H9 (cell line): ENCODE results near the gene ZNF608. TPM values are rescaled to one million over a fixed set of nuclear protein-coding genes. Genes with fewer than 3 reads are reported as not detected.

Source experiments
- DNase-seq: peaks from one replicate; pipeline ENCODE4 v3.0.0-alpha.2; 2017
- H2AFZ ChIP-seq: one replicate; pipeline ENCODE4 v1.6.1; 2013; ENCODE audit warnings: mild to moderate bottlenecking, low read length, control low read depth, moderate library complexity
- H2AK5ac ChIP-seq: 2 replicates; pipeline ENCODE4 v1.6.1; 2013; ENCODE audit warnings: low read length, control low read depth, mixed read lengths; ENCODE audit not compliant: insufficient read length
- H2BK120ac ChIP-seq: one replicate; pipeline ENCODE4 v1.6.1; 2013; ENCODE audit warnings: low read depth, mild to moderate bottlenecking, low read length, control low read depth, inconsistent platforms; ENCODE audit not compliant: poor library complexity, severe bottlenecking
- H2BK12ac ChIP-seq: 2 replicates; pipeline ENCODE4 v1.6.1; 2013; ENCODE audit warnings: low read length, control low read depth, mixed read lengths, low read depth; ENCODE audit not compliant: insufficient read length
- H2BK15ac ChIP-seq: 2 replicates; pipeline ENCODE4 v1.6.1; 2013; ENCODE audit warnings: low read depth, low read length, control low read depth
- H2BK20ac ChIP-seq: one replicate; pipeline ENCODE4 v1.6.1; 2013; ENCODE audit warnings: low read depth, mild to moderate bottlenecking, low read length, control low read depth, inconsistent platforms; ENCODE audit not compliant: poor library complexity, severe bottlenecking
- H2BK5ac ChIP-seq: 2 replicates; pipeline ENCODE4 v1.6.1; 2013; ENCODE audit warnings: low read length, control low read depth, mixed read lengths; ENCODE audit not compliant: insufficient read length
- H3K14ac ChIP-seq: 2 replicates; pipeline ENCODE4 v1.6.1; 2013; ENCODE audit warnings: low read length, control low read depth; ENCODE audit not compliant: insufficient read depth
- H3K18ac ChIP-seq: 2 replicates; pipeline ENCODE4 v1.6.1; 2013; ENCODE audit warnings: low read depth, mild to moderate bottlenecking, mixed read lengths, low read length, control low read depth; ENCODE audit not compliant: insufficient read length
- H3K23ac ChIP-seq: 2 replicates; pipeline ENCODE4 v1.6.1; 2013; ENCODE audit warnings: low read length, control low read depth, mixed read lengths, low read depth; ENCODE audit not compliant: insufficient read length
- H3K23me2 ChIP-seq: 2 replicates; pipeline ENCODE4 v1.6.1; 2013; ENCODE audit warnings: low read depth, mild to moderate bottlenecking, mixed read lengths, low read length, control low read depth; ENCODE audit not compliant: insufficient read length, poor library complexity, severe bottlenecking
- H3K27ac ChIP-seq: 2 replicates; pipeline ENCODE4 v1.5.1; 2013; ENCODE audit warnings: low read length, control low read depth, mixed read lengths, low read depth; ENCODE audit not compliant: insufficient read length
- H3K27me3 ChIP-seq: 2 replicates; pipeline ENCODE4 v1.6.1; 2013; ENCODE audit warnings: low read length, control low read depth, inconsistent platforms; ENCODE audit not compliant: insufficient read depth
- H3K4ac ChIP-seq: 2 replicates; pipeline ENCODE4 v1.6.1; 2013; ENCODE audit warnings: low read depth, mild to moderate bottlenecking, control low read depth, inconsistent platforms, low read length, moderate library complexity
- H3K4me1 ChIP-seq: 2 replicates; pipeline ENCODE4 v1.6.1; 2013; ENCODE audit warnings: low read length, control low read depth, inconsistent platforms; ENCODE audit not compliant: insufficient read depth
- H3K4me2 ChIP-seq: 2 replicates; pipeline ENCODE4 v1.6.1; 2013; ENCODE audit warnings: low read length, control low read depth, mixed read lengths; ENCODE audit not compliant: insufficient read length, insufficient read depth
- H3K56ac ChIP-seq: 2 replicates; pipeline ENCODE4 v1.6.1; 2013; ENCODE audit warnings: low read depth, mild to moderate bottlenecking, mixed read lengths, low read length, control low read depth; ENCODE audit not compliant: insufficient read length
- H3K79me1 ChIP-seq: 2 replicates; pipeline ENCODE4 v1.6.1; 2013; ENCODE audit warnings: low read depth, mild to moderate bottlenecking, moderate library complexity, low read length, control low read depth, inconsistent platforms; ENCODE audit not compliant: insufficient read depth, poor library complexity, severe bottlenecking
- H3K79me2 ChIP-seq: 2 replicates; pipeline ENCODE4 v1.6.1; 2013; ENCODE audit warnings: low read length, control low read depth, inconsistent platforms; ENCODE audit not compliant: insufficient read depth
- H3K9ac ChIP-seq: 2 replicates; pipeline ENCODE4 v1.6.1; 2013; ENCODE audit warnings: low read length, control low read depth, mixed read lengths; ENCODE audit not compliant: insufficient read length; ENCODE audit errors: extremely low read depth
- H3K9me3 ChIP-seq: one replicate; pipeline ENCODE4 v1.6.1; 2013; ENCODE audit warnings: low read depth, low read length, inconsistent platforms; ENCODE audit not compliant: control insufficient read depth
- H3T11ph ChIP-seq: one replicate; pipeline ENCODE4 v1.6.1; 2013; ENCODE audit warnings: mild to moderate bottlenecking, low read length, control low read depth, inconsistent platforms
- H4K20me1 ChIP-seq: one replicate; pipeline ENCODE4 v1.6.1; 2013; ENCODE audit not compliant: control insufficient read depth, insufficient read length, insufficient read depth
- H4K5ac ChIP-seq: 2 replicates; pipeline ENCODE4 v1.6.1; 2013; ENCODE audit warnings: low read depth, mild to moderate bottlenecking, mixed read lengths, low read length, control low read depth; ENCODE audit not compliant: insufficient read length
- H4K8ac ChIP-seq: replicated peaks from 2 replicates; pipeline ENCODE4 v1.6.1; 2013; ENCODE audit warnings: low read length, control low read depth, mixed read lengths, low read depth; ENCODE audit not compliant: insufficient read length
- H4K91ac ChIP-seq: 2 replicates; pipeline ENCODE4 v1.6.1; 2013; ENCODE audit warnings: low read depth, mild to moderate bottlenecking, moderate library complexity, mixed read lengths, low read length, control low read depth; ENCODE audit not compliant: insufficient read length
- H3K27ac Mint-ChIP-seq, 3 experiments: 2 replicates in 2 of 3; 3 replicates in 1 of 3; pipeline ENCODE4 v1.8.0; 2020 to 2021; ENCODE audit warnings: mixed read lengths in 3 of 3, mild to moderate bottlenecking in 1 of 3, moderate library complexity in 1 of 3
- H3K27me3 Mint-ChIP-seq: 2 replicates; pipeline ENCODE4 v1.8.0; 2021; ENCODE audit warnings: low read depth, mild to moderate bottlenecking, moderate library complexity, mixed read lengths
- H3K36me3 Mint-ChIP-seq, 3 experiments: 2 replicates in 2 of 3; 3 replicates in 1 of 3; pipeline ENCODE4 v1.8.0; 2020 to 2021; ENCODE audit warnings: low read depth in 3 of 3, mixed read lengths in 3 of 3; ENCODE audit not compliant: insufficient read depth in 1 of 3
- H3K4me1 Mint-ChIP-seq, 2 experiments: 2 replicates each; pipeline ENCODE4 v1.8.0; 2020; ENCODE audit warnings: mixed read lengths in 2 of 2
- H3K4me3 Mint-ChIP-seq, 2 experiments: 2 replicates in 1 of 2; 3 replicates in 1 of 2; pipeline ENCODE4 v1.8.0; 2020 to 2021; ENCODE audit warnings: mild to moderate bottlenecking in 2 of 2, mixed read lengths in 2 of 2, moderate library complexity in 1 of 2
- H3K9me3 Mint-ChIP-seq, 2 experiments: 2 replicates in 1 of 2; 3 replicates in 1 of 2; pipeline ENCODE4 v1.8.0; 2020; ENCODE audit warnings: mild to moderate bottlenecking in 2 of 2, mixed read lengths in 2 of 2, moderate library complexity in 1 of 2
- CTCF ChIP-seq: fragments of 200-600 bp; sonication (generic); conservative IDR thresholded peaks from 3 replicates; pipeline ENCODE4 v1.8.0; 2021; ENCODE audit warnings: antibody characterized with exemption, mild to moderate bottlenecking
- WGBS: extraction: QIAGEN DNeasy Blood & Tissue Kit; methylation state at CpG from one replicate; pipeline ENCODE4 v1.1.7; 2013; ENCODE audit warnings: missing lambda C conversion rate, low lambda C conversion rate, mixed read lengths; ENCODE audit not compliant: insufficient read length; ENCODE audit errors: extremely low coverage; 5-methylcytosine and 5-hydroxymethylcytosine counted together
- total RNA-seq: library from RNA; stranded (reverse); gene quantifications from 2 replicates; pipeline ENCODE4 v1.2.1, GENCODE V29; 2021

The ZNF608 gene
- total RNA-seq, 1 experiment from 2014 or later, result 67.0 TPM

GRCh38 chr5:124734574-124735168, 11.8 kb downstream of the ZNF608 start:
- H3K23me2 ChIP-seq, result no peaks in the 10 kb centered on the region
- Mint-ChIP-seq H3K4me3 (peak overlapping the region in 1 of 2 experiments; percentile 13; a peak in 1 of 5 replicates), H3K27me3 (no peaks in the 10 kb centered on the region), H3K9me3 (no peaks in the 10 kb centered on the region; a peak in 1 of 5 replicates), H3K4me1 (peaks cover 12 to 44% of the 10 kb centered on the region in 2 experiments), H3K27ac (peak overlapping the region; percentile 69 to 87 (median 86); a peak in 5 of 7 replicates), H3K36me3 (no peaks in the 10 kb centered on the region; a peak in 1 of 7 replicates)
- no peak overlapping the region for H3K9ac ChIP-seq
- no peak overlapping the region for H2AK5ac ChIP-seq
- WGBS, result no CpG with 5 or more reads among the region's 8 CpGs
- no peak for DNase-seq
- H3K56ac ChIP-seq, result no peak overlapping the region
- H3K4me2 ChIP-seq, result peak overlapping the region; percentile 13
- H3K4me1 ChIP-seq, result peaks cover 22% of the 10 kb centered on the region; the same call in 1 of the 2 replicates
- no peaks in the 10 kb centered on the region for H4K20me1 ChIP-seq
- H3K4ac ChIP-seq, result no peak overlapping the region
- no peak overlapping the region for H3K23ac ChIP-seq
- peaks cover 46% of the 10 kb centered on the region; the same call in 1 of the 2 replicates for H3K79me2 ChIP-seq
- no peak overlapping the region for H4K5ac ChIP-seq
- no peaks in the 10 kb centered on the region for H3K79me1 ChIP-seq
- no peak overlapping the region for H3K18ac ChIP-seq
- no peak overlapping the region for H2BK5ac ChIP-seq
- no peak overlapping the region for H2BK15ac ChIP-seq
- H3T11ph ChIP-seq, result no peak overlapping the region
- TF ChIP-seq CTCF, result no peak
- no peak overlapping the region for H3K27ac ChIP-seq
- H3K14ac ChIP-seq, result no peak overlapping the region
- H4K8ac ChIP-seq, result no peak overlapping the region
- no peaks in the 10 kb centered on the region for H3K9me3 ChIP-seq
- H2BK12ac ChIP-seq, result no peak overlapping the region
- no peak overlapping the region for H2BK20ac ChIP-seq
- H2BK120ac ChIP-seq, result no peak overlapping the region
- no peak overlapping the region for H4K91ac ChIP-seq
- no peak overlapping the region for H2AFZ ChIP-seq
- H3K27me3 ChIP-seq, result no peaks in the 10 kb centered on the region
